Loucy (cell line): ENCODE measurements around the gene BABAM2.
A peak's percentile ranks its signal among the peaks of the same experiment; 100 is the strongest.

ENCODE experiments used
- H2AFZ ChIP-seq: fragments of 200-600 bp; sonication (generic); 2 replicates; pipeline ENCODE4 v1.6.0; 2016; ENCODE audit warnings: antibody characterized with exemption, mild to moderate bottlenecking, low read length, moderate library complexity
- H3F3A ChIP-seq: fragments of 200-600 bp; 2 replicates; pipeline ENCODE4 v1.6.0; 2016; ENCODE audit warnings: antibody characterized with exemption, low read depth, mild to moderate bottlenecking
- H3K27me3 ChIP-seq: fragments of 200-600 bp; sonication (generic); 2 replicates; pipeline ENCODE4 v1.6.1; 2014; ENCODE audit warnings: low read length, mild to moderate bottlenecking; ENCODE audit not compliant: insufficient read depth, poor library complexity, severe bottlenecking
- H3K36me3 ChIP-seq: fragments of 200-600 bp; sonication (generic); 2 replicates; pipeline ENCODE4 v1.6.1; 2016; ENCODE audit warnings: low read length; ENCODE audit not compliant: insufficient read depth
- H3K4me1 ChIP-seq: fragments of 200-600 bp; sonication (generic); 2 replicates; pipeline ENCODE4 v1.5.1; 2014; ENCODE audit warnings: low read length, mild to moderate bottlenecking; ENCODE audit not compliant: insufficient read depth, poor library complexity, severe bottlenecking
- H3K4me2 ChIP-seq: fragments of 200-600 bp; sonication (generic); 2 replicates; pipeline ENCODE4 v1.6.0; 2014; ENCODE audit warnings: antibody characterized with exemption, low read length, low read depth, mild to moderate bottlenecking; ENCODE audit not compliant: poor library complexity, severe bottlenecking
- H3K4me3 ChIP-seq: fragments of 200-600 bp; sonication (generic); 2 replicates; pipeline ENCODE4 v1.5.1; 2014; ENCODE audit warnings: low read length, mild to moderate bottlenecking, mixed read lengths; ENCODE audit not compliant: poor library complexity, severe bottlenecking
- H3K79me2 ChIP-seq: fragments of 200-600 bp; sonication (generic); 2 replicates; pipeline ENCODE4 v1.6.1; 2014; ENCODE audit warnings: low read length; ENCODE audit not compliant: insufficient read depth
- H3K9ac ChIP-seq: fragments of 200-600 bp; sonication (generic); 2 replicates; pipeline ENCODE4 v1.6.0; 2014; ENCODE audit warnings: mild to moderate bottlenecking, low read depth, low read length, moderate library complexity; ENCODE audit not compliant: poor library complexity, severe bottlenecking
- H3K9me2 ChIP-seq: fragments of 200-600 bp; sonication (generic); replicated peaks from 2 replicates; pipeline ENCODE4 v1.6.1; 2016; ENCODE audit warnings: low read depth, low read length, mixed read lengths
- H3K9me3 ChIP-seq: fragments of 200-600 bp; sonication (generic); 2 replicates; pipeline ENCODE4 v1.6.1; 2014; ENCODE audit warnings: mild to moderate bottlenecking, antibody characterized with exemption, low read length, low read depth; ENCODE audit not compliant: insufficient read depth
- H4K20me1 ChIP-seq: fragments of 200-600 bp; sonication (generic); 2 replicates; pipeline ENCODE4 v1.6.0; 2014; ENCODE audit warnings: antibody characterized with exemption, low read length, mild to moderate bottlenecking; ENCODE audit not compliant: insufficient read depth, poor library complexity, severe bottlenecking
- EZH2phosphoT487 ChIP-seq: fragments of 200-600 bp; IDR thresholded peaks from 2 replicates; pipeline ENCODE4 v1.6.1; 2018; ENCODE audit warnings: antibody characterized with exemption, mild to moderate bottlenecking, moderate library complexity, borderline replicate concordance
- TF ChIP-seq, protein P1 (sequence below): fragments of 200-600 bp; sonication (generic); conservative IDR thresholded peaks from 2 replicates; pipeline ENCODE4 v1.5.1; 2014; ENCODE audit warnings: mild to moderate bottlenecking, antibody characterized with exemption, low read length

The BABAM2 gene

GRCh38 chr2:28155627-28156026, 265.1 kb downstream of the BABAM2 start:
- H2AFZ ChIP-seq: no peak overlapping the region
- no peaks in the 10 kb centered on the region for H3K27me3 ChIP-seq
- no peak overlapping the region for H3K9ac ChIP-seq
- H3F3A ChIP-seq: no peaks in the 10 kb centered on the region
- H4K20me1 ChIP-seq: no peaks in the 10 kb centered on the region
- no peak overlapping the region for H3K4me3 ChIP-seq
- H3K4me2 ChIP-seq: no peak overlapping the region
- H3K79me2 ChIP-seq: no peaks in the 10 kb centered on the region
- peaks cover 11% of the 10 kb centered on the region; the same call in 1 of the 2 replicates for H3K9me3 ChIP-seq
- no peaks in the 10 kb centered on the region; the same call in 1 of the 2 replicates for H3K36me3 ChIP-seq
- H3K9me2 ChIP-seq: no peaks in the 10 kb centered on the region
- TF ChIP-seq EZH2phosphoT487: no peak
- TF ChIP-seq, protein P1, sequence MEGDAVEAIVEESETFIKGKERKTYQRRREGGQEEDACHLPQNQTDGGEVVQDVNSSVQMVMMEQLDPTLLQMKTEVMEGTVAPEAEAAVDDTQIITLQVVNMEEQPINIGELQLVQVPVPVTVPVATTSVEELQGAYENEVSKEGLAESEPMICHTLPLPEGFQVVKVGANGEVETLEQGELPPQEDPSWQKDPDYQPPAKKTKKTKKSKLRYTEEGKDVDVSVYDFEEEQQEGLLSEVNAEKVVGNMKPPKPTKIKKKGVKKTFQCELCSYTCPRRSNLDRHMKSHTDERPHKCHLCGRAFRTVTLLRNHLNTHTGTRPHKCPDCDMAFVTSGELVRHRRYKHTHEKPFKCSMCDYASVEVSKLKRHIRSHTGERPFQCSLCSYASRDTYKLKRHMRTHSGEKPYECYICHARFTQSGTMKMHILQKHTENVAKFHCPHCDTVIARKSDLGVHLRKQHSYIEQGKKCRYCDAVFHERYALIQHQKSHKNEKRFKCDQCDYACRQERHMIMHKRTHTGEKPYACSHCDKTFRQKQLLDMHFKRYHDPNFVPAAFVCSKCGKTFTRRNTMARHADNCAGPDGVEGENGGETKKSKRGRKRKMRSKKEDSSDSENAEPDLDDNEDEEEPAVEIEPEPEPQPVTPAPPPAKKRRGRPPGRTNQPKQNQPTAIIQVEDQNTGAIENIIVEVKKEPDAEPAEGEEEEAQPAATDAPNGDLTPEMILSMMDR: peak; percentile 80
- H3K4me1 ChIP-seq: no peaks in the 10 kb centered on the region

DNA sequence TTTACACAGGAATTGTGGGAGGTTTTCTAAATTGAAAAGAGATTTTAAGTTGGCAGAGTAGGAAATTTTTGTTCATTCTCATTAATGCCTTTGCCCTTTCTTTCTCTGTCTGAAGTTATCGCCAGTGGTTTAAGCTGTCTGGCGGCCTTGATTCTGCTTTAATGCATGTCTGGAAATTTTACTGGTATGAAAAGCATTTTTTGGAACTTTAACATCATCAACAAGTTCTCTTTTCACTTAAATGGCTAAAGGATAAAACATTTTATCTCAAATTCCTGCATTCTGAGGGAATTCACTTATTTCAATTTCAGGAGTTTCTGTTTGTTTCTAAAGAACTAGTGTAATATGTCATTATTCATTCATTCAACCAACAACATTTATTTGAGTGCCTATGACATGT, 268.3 kb downstream of the BABAM2 start:
- Histone ChIP-seq H3K9me3 (peaks cover 11% of the 10 kb centered on the region; the same call in 1 of the 2 replicates), H3K36me3 (no peaks in the 10 kb centered on the region; the same call in 1 of the 2 replicates), H3K79me2 (no peaks in the 10 kb centered on the region), H2AFZ (no peak overlapping the region), H3F3A (no peaks in the 10 kb centered on the region), H3K27me3 (no peaks in the 10 kb centered on the region), H3K4me3 (no peak overlapping the region), H3K9ac (no peak overlapping the region), H3K4me1 (no peaks in the 10 kb centered on the region), H3K9me2 (no peaks in the 10 kb centered on the region), H4K20me1 (no peaks in the 10 kb centered on the region), H3K4me2 (no peak overlapping the region)
- TF ChIP-seq EZH2phosphoT487: no peak
- TF ChIP-seq, protein P1: no peak

GRCh38 chr2:28160986-28161425, 270.5 kb downstream of the BABAM2 start:
- Histone ChIP-seq H3K9me2 (no peaks in the 10 kb centered on the region), H3K79me2 (no peaks in the 10 kb centered on the region), H3K4me3 (no peak overlapping the region), H2AFZ (no peak overlapping the region), H3K27me3 (no peaks in the 10 kb centered on the region), H3F3A (no peaks in the 10 kb centered on the region), H3K36me3 (no peaks in the 10 kb centered on the region), H3K4me2 (no peak overlapping the region), H4K20me1 (no peaks in the 10 kb centered on the region), H3K4me1 (no peaks in the 10 kb centered on the region), H3K9me3 (peaks cover 8% of the 10 kb centered on the region; the same call in 1 of the 2 replicates), H3K9ac (no peak overlapping the region)
- TF ChIP-seq, protein P1: no peak
- TF ChIP-seq EZH2phosphoT487: no peak
